Tibial nerve (tissue), 4 donors: Measurements from ENCODE around the gene HEBP1. TPM values are rescaled to one million over a fixed set of nuclear protein-coding genes. Genes with fewer than 3 reads are reported as not detected.

Experiments used
- DNase-seq, 2 donors: peaks; one replicate each; pipeline ENCODE4 v3.0.0-alpha.2; 2019; ENCODE audit warnings: low spot score in 2 of 2
- H3K27ac ChIP-seq, 4 donors: fragments of 200-600 bp; sonication (generic) in 3 of 4; one replicate each; pipeline ENCODE4 v1.5.1; 2017 to 2019; ENCODE audit warnings: mild to moderate bottlenecking in 1 of 4
- H3K27me3 ChIP-seq, 2 donors: fragments of 200-600 bp; sonication (generic) in 1 of 2; one replicate each; pipeline versions ENCODE4 v1.5.1 to v1.6.0; 2017 to 2019
- H3K36me3 ChIP-seq, 3 donors: fragments of 200-600 bp; sonication (generic); one replicate each; pipeline ENCODE4 v1.5.1; 2018 to 2019
- H3K4me1 ChIP-seq, 4 donors: fragments of 200-600 bp; sonication (generic) in 3 of 4; one replicate each; pipeline ENCODE4 v1.5.1; 2017 to 2019
- H3K4me3 ChIP-seq, 4 donors: fragments of 200-600 bp; sonication (generic) in 3 of 4; one replicate each; pipeline ENCODE4 v1.5.1; 2017 to 2019; ENCODE audit warnings: mild to moderate bottlenecking in 1 of 4, moderate library complexity in 1 of 4
- H3K9me3 ChIP-seq, 4 donors: fragments of 200-600 bp; sonication (generic) in 3 of 4; one replicate each; pipeline ENCODE4 v1.5.1; 2017 to 2019
- CTCF ChIP-seq, 5 experiments: fragments of 200-600 bp in 3 of 5; fragments of 450-650 bp in 2 of 5; sonication (generic) in 3 of 5; IDR thresholded peaks; one replicate each; pipeline ENCODE4 v1.5.1; 2016 to 2019; ENCODE audit warnings: antibody characterized with exemption in 5 of 5, mild to moderate bottlenecking in 3 of 5, moderate library complexity in 2 of 5
- EP300 ChIP-seq, 2 donors: sonication (generic); formaldehyde crosslinking; IDR thresholded peaks; one replicate each; pipeline ENCODE4 v1.6.1; 2017; ENCODE audit warnings: antibody characterized with exemption in 2 of 2, mild to moderate bottlenecking in 1 of 2
- POLR2A ChIP-seq, 2 donors: fragments of 450-650 bp; IDR thresholded peaks; one replicate each; pipeline ENCODE4 v1.6.1; 2017; ENCODE audit warnings: antibody characterized with exemption in 2 of 2, mild to moderate bottlenecking in 2 of 2, moderate library complexity in 2 of 2
- WGBS, 2 donors: methylation state at CpG; one replicate each; pipeline ENCODE4 v1.1.5; 2018; 5-methylcytosine and 5-hydroxymethylcytosine counted together
- total RNA-seq, 4 donors: library from RNA; depleted of rRNA; stranded (reverse); fragments of >200 nt; gene quantifications; one replicate each; pipeline ENCODE4 v1.1.0, GENCODE V29; 2016

HEBP1 gene
- total RNA-seq, 4 donors from 2014 or later: 42.7 to 61.0 (median 51.7) TPM

GRCh38 chr12:12954878-12955625 is 45.0 kb downstream of the HEBP1 start:
- no peak for DNase-seq
- no peaks in the 10 kb centered on the region for H3K27me3 ChIP-seq
- H3K27ac ChIP-seq: no peak overlapping the region
- 88 to 95% methylated on average over 6 of the region's 6 CpGs for WGBS, 2 donors
- H3K4me3 ChIP-seq: no peak overlapping the region
- no peaks in the 10 kb centered on the region for H3K9me3 ChIP-seq
- H3K36me3 ChIP-seq: no peaks in the 10 kb centered on the region
- no peaks in the 10 kb centered on the region for H3K4me1 ChIP-seq
- no peak for TF ChIP-seq EP300 (IDR thresholded peaks at IDR 0.05)

GRCh38 chr12:12954356-12954755 is 45.7 kb downstream of the HEBP1 start:
- Histone ChIP-seq H3K9me3 (no peaks in the 10 kb centered on the region), H3K4me1 (no peaks in the 10 kb centered on the region), H3K4me3 (no peak overlapping the region), H3K27me3 (no peaks in the 10 kb centered on the region), H3K36me3 (no peaks in the 10 kb centered on the region), H3K27ac (no peak overlapping the region)
- TF ChIP-seq EP300 (IDR thresholded peaks at IDR 0.05) (no peak), CTCF (IDR thresholded peaks at IDR 0.05) (no peak)
- DNase-seq: no peak
- 65 to 74% methylated on average over 4 of the region's 4 CpGs for WGBS, 2 donors

GRCh38 chr12:12952036-12952435 is 48.0 kb downstream of the HEBP1 start, which contains the start of gene GPRC5D:
GPRC5D (minus strand) TSS chr12:12952170; CDS start chr12:12950384, 1,786 bp downstream.
- Histone ChIP-seq H3K36me3 (no peaks in the 10 kb centered on the region), H3K4me1 (no peaks in the 10 kb centered on the region), H3K27me3 (no peaks in the 10 kb centered on the region), H3K27ac (no peak within 1 kb of the TSS), H3K4me3 (no peak within 1 kb of the TSS), H3K9me3 (no peaks in the 10 kb centered on the region)
- DNase-seq: no peak
- TF ChIP-seq CTCF (IDR thresholded peaks at IDR 0.05) (no peak), POLR2A (IDR thresholded peaks at IDR 0.05) (no peak), EP300 (IDR thresholded peaks at IDR 0.05) (no peak)
- 95 to 96% methylated on average over 6 of the region's 6 CpGs for WGBS, 2 donors

GRCh38 chr12:12951504-12951903 is 48.6 kb downstream of the HEBP1 start:
- no peaks in the 10 kb centered on the region for H3K27me3 ChIP-seq
- no peaks in the 10 kb centered on the region for H3K9me3 ChIP-seq
- no peaks in the 10 kb centered on the region for H3K4me1 ChIP-seq
- H3K27ac ChIP-seq: no peak overlapping the region
- DNase-seq: no peak
- WGBS, 2 donors: 89 to 97% methylated on average over 1 of the region's 1 CpG
- TF ChIP-seq POLR2A (IDR thresholded peaks at IDR 0.05) (no peak), EP300 (IDR thresholded peaks at IDR 0.05) (no peak), CTCF (IDR thresholded peaks at IDR 0.05) (no peak)
- no peaks in the 10 kb centered on the region for H3K36me3 ChIP-seq
- H3K4me3 ChIP-seq: no peak overlapping the region

- TF ChIP-seq CTCF (IDR thresholded peaks at IDR 0.05) (no peak), EP300 (IDR thresholded peaks at IDR 0.05) (no peak), POLR2A (IDR thresholded peaks at IDR 0.05) (no peak)
- WGBS, 2 donors: 87 to 90% methylated on average over 4 of the region's 4 CpGs
- H3K4me3 ChIP-seq: no peak overlapping the region
- H3K27me3 ChIP-seq: no peaks in the 10 kb centered on the region
- H3K36me3 ChIP-seq: no peaks in the 10 kb centered on the region
- DNase-seq: no peak
- no peaks in the 10 kb centered on the region for H3K9me3 ChIP-seq
- H3K4me1 ChIP-seq: peaks cover 0 to 9% (median 0%) of the 10 kb centered on the region in 4 donors
- H3K27ac ChIP-seq: no peak overlapping the region
These were observed 52.2 kb downstream of the HEBP1 start for GRCh38 chr12:12947902-12948301.
